HUES48 (cell line): ENCODE data around the gene S100A14.
"Not testable (repeated sequence)": the region's sequence is repeated elsewhere in the genome, so short reads cannot be mapped to it uniquely, and the experiment has no call there.

Source experiments
- H3K27ac ChIP-seq: one replicate; pipeline ENCODE4 v1.7.0; 2013; ENCODE audit warnings: low read depth, low read length, inconsistent platforms
- H3K27me3 ChIP-seq: 2 replicates; pipeline ENCODE4 v1.6.1; 2013; ENCODE audit warnings: mild to moderate bottlenecking, low read length; ENCODE audit not compliant: control insufficient read depth, insufficient read depth
- H3K36me3 ChIP-seq: 2 replicates; pipeline ENCODE4 v1.6.1; 2013; ENCODE audit warnings: low read length; ENCODE audit not compliant: control insufficient read depth, insufficient read depth
- H3K4me1 ChIP-seq: 2 replicates; pipeline ENCODE4 v1.6.1; 2013; ENCODE audit warnings: mild to moderate bottlenecking, low read length; ENCODE audit not compliant: control insufficient read depth, insufficient read depth
- H3K4me3 ChIP-seq: 2 replicates; pipeline ENCODE4 v1.5.1; 2013; ENCODE audit warnings: mild to moderate bottlenecking, low read depth, low read length
- H3K9ac ChIP-seq: 2 replicates; pipeline ENCODE4 v1.6.1; 2013; ENCODE audit warnings: mild to moderate bottlenecking, low read depth, low read length, moderate library complexity
- H3K9me3 ChIP-seq: 2 replicates; pipeline ENCODE4 v1.6.1; 2013; ENCODE audit warnings: low read length; ENCODE audit not compliant: control insufficient read depth, insufficient read depth

S100A14 gene

GRCh38 chr1:153649863-153650235 lies 33.7 kb upstream of the S100A14 start:
- H3K9ac ChIP-seq = no peak overlapping the region
- no peaks in the 10 kb centered on the region for H3K27me3 ChIP-seq
- no peak overlapping the region for H3K27ac ChIP-seq
- H3K9me3 ChIP-seq = no peaks in the 10 kb centered on the region
- no peaks in the 10 kb centered on the region for H3K4me1 ChIP-seq
- H3K36me3 ChIP-seq = peaks cover 19% of the 10 kb centered on the region
- no peak overlapping the region for H3K4me3 ChIP-seq

GRCh38 chr1:153649137-153649862 lies 33.2 kb upstream of the S100A14 start:
- Histone ChIP-seq H3K9me3 (no peaks in the 10 kb centered on the region), H3K4me3 (no peak overlapping the region), H3K4me1 (no peaks in the 10 kb centered on the region), H3K36me3 (peaks cover 24% of the 10 kb centered on the region), H3K27me3 (no peaks in the 10 kb centered on the region), H3K27ac (no peak overlapping the region), H3K9ac (no peak overlapping the region)

GRCh38 chr1:153648000-153648643 lies 32.0 kb upstream of the S100A14 start:
- H3K4me1 ChIP-seq = no peaks in the 10 kb centered on the region
- no peak overlapping the region for H3K9ac ChIP-seq
- no peaks in the 10 kb centered on the region for H3K9me3 ChIP-seq
- H3K27ac ChIP-seq = no peak overlapping the region
- H3K4me3 ChIP-seq = no peak overlapping the region
- peaks cover 36% of the 10 kb centered on the region for H3K36me3 ChIP-seq
- no peaks in the 10 kb centered on the region for H3K27me3 ChIP-seq

- no peaks in the 10 kb centered on the region for H3K9me3 ChIP-seq
- H3K27me3 ChIP-seq = no peaks in the 10 kb centered on the region
- no peak overlapping the region for H3K27ac ChIP-seq
- no peak overlapping the region for H3K4me3 ChIP-seq
- H3K4me1 ChIP-seq = no peaks in the 10 kb centered on the region
- H3K9ac ChIP-seq = no peak overlapping the region
- H3K36me3 ChIP-seq = peaks cover 44% of the 10 kb centered on the region
Measured at GRCh38 chr1:153647346-153647714, 31.2 kb upstream of the S100A14 start.

- H3K36me3 ChIP-seq = peaks cover 49% of the 10 kb centered on the region
- no peak overlapping the region for H3K27ac ChIP-seq
- H3K4me1 ChIP-seq = no peaks in the 10 kb centered on the region
- no peaks in the 10 kb centered on the region for H3K27me3 ChIP-seq
- H3K9me3 ChIP-seq = no peaks in the 10 kb centered on the region
- no peak overlapping the region for H3K4me3 ChIP-seq
- no peak overlapping the region for H3K9ac ChIP-seq
Measured at GRCh38 chr1:153646672-153647345, 30.7 kb upstream of the S100A14 start.

GRCh38 chr1:153643816-153644215 lies 27.7 kb upstream of the S100A14 start:
- no peaks in the 10 kb centered on the region for H3K9me3 ChIP-seq
- H3K27me3 ChIP-seq = no peaks in the 10 kb centered on the region
- no peaks in the 10 kb centered on the region for H3K4me1 ChIP-seq
- no peak overlapping the region for H3K9ac ChIP-seq
- H3K4me3 ChIP-seq = no peak overlapping the region
- H3K36me3 ChIP-seq = peaks cover 79% of the 10 kb centered on the region
- no peak overlapping the region for H3K27ac ChIP-seq

GRCh38 chr1:153643100-153643499 lies 27.0 kb upstream of the S100A14 start:
- Histone ChIP-seq H3K9ac (no peak overlapping the region), H3K9me3 (no peaks in the 10 kb centered on the region), H3K4me3 (no peak overlapping the region), H3K36me3 (peaks cover 86% of the 10 kb centered on the region), H3K27me3 (no peaks in the 10 kb centered on the region), H3K27ac (no peak overlapping the region), H3K4me1 (no peaks in the 10 kb centered on the region)

GRCh38 chr1:153642161-153642560 lies 26.0 kb upstream of the S100A14 start:
- peaks cover 96% of the 10 kb centered on the region for H3K36me3 ChIP-seq
- H3K27me3 ChIP-seq = no peaks in the 10 kb centered on the region
- no peak overlapping the region for H3K4me3 ChIP-seq
- no peaks in the 10 kb centered on the region for H3K4me1 ChIP-seq
- H3K27ac ChIP-seq = no peak overlapping the region
- no peak overlapping the region for H3K9ac ChIP-seq
- no peaks in the 10 kb centered on the region for H3K9me3 ChIP-seq

GRCh38 chr1:153640861-153641260 lies 24.7 kb upstream of the S100A14 start:
- H3K9me3 ChIP-seq = no peaks in the 10 kb centered on the region
- no peaks in the 10 kb centered on the region for H3K27me3 ChIP-seq
- H3K4me3 ChIP-seq = no peak overlapping the region
- peaks cover 100% of the 10 kb centered on the region for H3K36me3 ChIP-seq
- H3K4me1 ChIP-seq = no peaks in the 10 kb centered on the region
- no peak overlapping the region for H3K27ac ChIP-seq
- no peak overlapping the region for H3K9ac ChIP-seq

GRCh38 chr1:153640213-153640612 lies 24.1 kb upstream of the S100A14 start:
- not testable (repeated sequence) for H3K27ac ChIP-seq, H3K9me3 ChIP-seq, H3K9ac ChIP-seq, H3K27me3 ChIP-seq, H3K4me1 ChIP-seq, H3K4me3 ChIP-seq
- peaks cover 100% of the 10 kb centered on the region for H3K36me3 ChIP-seq

- H3K4me1 ChIP-seq = no peaks in the 10 kb centered on the region
- no peak overlapping the region for H3K9ac ChIP-seq
- H3K36me3 ChIP-seq = peaks cover 90% of the 10 kb centered on the region
- no peaks in the 10 kb centered on the region for H3K27me3 ChIP-seq
- H3K27ac ChIP-seq = no peak overlapping the region
- H3K4me3 ChIP-seq = no peak overlapping the region
- no peaks in the 10 kb centered on the region for H3K9me3 ChIP-seq
Measured at GRCh38 chr1:153639280-153639679, 23.2 kb upstream of the S100A14 start.
